B cell (primary cell): Measurements from ENCODE around the gene CER1. TPM values are rescaled to one million over a fixed set of nuclear protein-coding genes. Genes with fewer than 3 reads are reported as not detected.

ENCODE experiments used
- ATAC-seq: fragments of 200-7000 bp; cut with Tn5 transposase; one replicate; pipeline ENCODE4 v1.10.0; 2021; ENCODE audit warnings: low read depth, mild to moderate bottlenecking, moderate number of reproducible peaks, moderate library complexity
- CTCF ChIA-PET: fragments of 350-600 bp; sonication (Branson Sonifier 250); formaldehyde crosslinking; loops from one replicate; lab custom pipeline; 2021; ENCODE audit warnings: antibody characterized with exemption, inconsistent platforms; lab: Charles Lee
- POLR2A ChIA-PET: fragments of 350-600 bp; sonication (Branson Sonifier 250); formaldehyde crosslinking; loops from one replicate; lab custom pipeline; 2021; ENCODE audit warnings: antibody characterized with exemption; lab: Charles Lee
- DNase-seq: peaks from one replicate; pipeline ENCODE4 v3.0.0; 2013
- H2AFZ ChIP-seq: 2 replicates; pipeline ENCODE4 v1.6.1; 2012; ENCODE audit warnings: mild to moderate bottlenecking, low read depth, low read length; ENCODE audit not compliant: insufficient read depth, poor library complexity, severe bottlenecking
- H3K27ac ChIP-seq, 2 donors: 1 replicate in 1 of 2; 2 replicates in 1 of 2; pipeline ENCODE4 v1.5.1; 2012 to 2013; ENCODE audit warnings: low read length in 2 of 2, mild to moderate bottlenecking in 2 of 2, moderate library complexity in 1 of 2
- H3K27me3 ChIP-seq, 4 experiments: fragments of 200-600 bp in 1 of 4; sonication (generic) in 1 of 4; replicated peaks in 1 of 4; 1 replicate in 2 of 4; 2 replicates in 2 of 4; pipeline versions ENCODE4 v1.6.1 to v1.7.0; 2013 to 2016; ENCODE audit warnings: low read length in 3 of 4, mild to moderate bottlenecking in 2 of 4, mixed read lengths in 1 of 4, moderate library complexity in 1 of 4; ENCODE audit not compliant: insufficient read depth in 4 of 4, control insufficient read depth in 3 of 4; ENCODE audit errors: control extremely low read depth in 1 of 4
- H3K36me3 ChIP-seq, 2 experiments: replicated peaks in 1 of 2; 1 replicate in 1 of 2; 2 replicates in 1 of 2; pipeline versions ENCODE4 v1.6.1 to v1.7.1; 2013; ENCODE audit warnings: low read length in 1 of 2; ENCODE audit not compliant: insufficient read depth in 2 of 2, control insufficient read depth in 1 of 2; ENCODE audit errors: control extremely low read depth in 1 of 2, extremely low read depth in 1 of 2
- H3K4me1 ChIP-seq, 2 donors: fragments of 200-600 bp in 1 of 2; sonication (generic) in 1 of 2; 1 replicate in 1 of 2; 2 replicates in 1 of 2; pipeline versions ENCODE4 v1.5.1 to v1.6.1; 2013 to 2017; ENCODE audit warnings: low read length in 2 of 2; ENCODE audit not compliant: control insufficient read depth in 2 of 2, insufficient read depth in 2 of 2
- H3K4me2 ChIP-seq: replicated peaks from 2 replicates; pipeline ENCODE3; 2012; ENCODE audit warnings: mild to moderate bottlenecking, low read depth, low read length; ENCODE audit not compliant: poor library complexity, severe bottlenecking
- H3K4me3 ChIP-seq, 5 experiments: fragments of 200-600 bp in 1 of 5; sonication (generic) in 1 of 5; 1 replicate in 3 of 5; 2 replicates in 2 of 5; pipeline versions ENCODE4 v1.5.1 to v1.7.0; 2011 to 2016; ENCODE audit warnings: low read length in 4 of 5, mild to moderate bottlenecking in 4 of 5, low read depth in 2 of 5, control low read depth in 1 of 5, moderate library complexity in 1 of 5; ENCODE audit not compliant: insufficient read depth in 1 of 5; ENCODE audit errors: control extremely low read depth in 1 of 5, extremely low read depth in 1 of 5
- H3K79me2 ChIP-seq: fragments of 200-600 bp; sonication (generic); one replicate; pipeline ENCODE4 v1.6.0; 2016; ENCODE audit warnings: low read length; ENCODE audit not compliant: control insufficient read depth, insufficient read depth
- H3K9ac ChIP-seq: fragments of 200-600 bp; sonication (generic); 2 replicates; pipeline ENCODE4 v1.6.1; 2017; ENCODE audit warnings: mild to moderate bottlenecking, low read length, moderate library complexity
- H3K9me3 ChIP-seq, 3 donors: one replicate each; pipeline versions ENCODE4 v1.6.1 to v1.7.1; 2013; ENCODE audit warnings: low read length in 2 of 3; ENCODE audit not compliant: control insufficient read depth in 2 of 3, insufficient read depth in 1 of 3; ENCODE audit errors: control extremely low read depth in 1 of 3
- H4K20me1 ChIP-seq: 2 replicates; pipeline ENCODE4 v1.6.0; 2012; ENCODE audit warnings: mild to moderate bottlenecking, low read length; ENCODE audit not compliant: insufficient read depth, control insufficient read depth, poor library complexity, severe bottlenecking
- H3K27ac Mint-ChIP-seq: one replicate; pipeline ENCODE4 v1.8.0; 2021; ENCODE audit warnings: mixed read lengths
- H3K27me3 Mint-ChIP-seq: one replicate; pipeline ENCODE4 v1.8.0; 2021; ENCODE audit warnings: mixed read lengths
- H3K4me1 Mint-ChIP-seq: one replicate; pipeline ENCODE4 v1.8.0; 2021; ENCODE audit warnings: mixed read lengths
- H3K4me3 Mint-ChIP-seq: one replicate; pipeline ENCODE4 v1.8.0; 2021; ENCODE audit warnings: mixed read lengths
- H3K9me3 Mint-ChIP-seq: one replicate; pipeline ENCODE4 v1.8.0; 2022; ENCODE audit warnings: mixed read lengths; ENCODE audit not compliant: insufficient read depth
- EZH2 ChIP-seq: IDR thresholded peaks from 2 replicates; pipeline ENCODE4 v1.6.1; 2012; ENCODE audit warnings: borderline replicate concordance, low read depth, mild to moderate bottlenecking, moderate library complexity, low read length; ENCODE audit not compliant: insufficient read depth, poor library complexity, severe bottlenecking
- WGBS: methylation state at CpG from one replicate; pipeline ENCODE4 v1.1.5; 2013; ENCODE audit warnings: missing lambda C conversion rate; ENCODE audit not compliant: insufficient coverage; 5-methylcytosine and 5-hydroxymethylcytosine counted together
- intact Hi-C: fragments of 100-400 bp; cut with micrococcal nuclease; formaldehyde crosslinking; loops from one replicate; pipeline ENCODE4 v1.10.0; 2022
- polyA minus RNA-seq: library from RNA; depleted of rRNA, polyadenylated mRNA; stranded (reverse); fragments of >200 nt; gene quantifications from 2 replicates; pipeline ENCODE4 v1.2.3, GENCODE V29; 2012
- polyA plus RNA-seq: library from polyadenylated mRNA; depleted of rRNA; stranded (reverse); fragments of >200 nt; gene quantifications from 2 replicates; pipeline ENCODE4 v1.2.3, GENCODE V29; 2012
- total RNA-seq, 2 donors: library from RNA; stranded (reverse); fragments of 120-200 nt in 1 of 2; gene quantifications; 1 replicate in 1 of 2; 2 replicates in 1 of 2; pipeline versions ENCODE4 v1.2.3 to v1.2.4, GENCODE V29; 2013 to 2022
- TF ChIP-seq, protein P1 (sequence below): fragments of 200-600 bp; IDR thresholded peaks from one replicate; pipeline ENCODE4 v1.8.0; 2022; ENCODE audit warnings: antibody characterized with exemption, mild to moderate bottlenecking

The CER1 gene
- total RNA-seq = not detected in 2 replicates
- total RNA-seq (2013) = not detected
- polyA plus RNA-seq = not detected in 2 replicates
- polyA minus RNA-seq = not detected in 2 replicates

DNA sequence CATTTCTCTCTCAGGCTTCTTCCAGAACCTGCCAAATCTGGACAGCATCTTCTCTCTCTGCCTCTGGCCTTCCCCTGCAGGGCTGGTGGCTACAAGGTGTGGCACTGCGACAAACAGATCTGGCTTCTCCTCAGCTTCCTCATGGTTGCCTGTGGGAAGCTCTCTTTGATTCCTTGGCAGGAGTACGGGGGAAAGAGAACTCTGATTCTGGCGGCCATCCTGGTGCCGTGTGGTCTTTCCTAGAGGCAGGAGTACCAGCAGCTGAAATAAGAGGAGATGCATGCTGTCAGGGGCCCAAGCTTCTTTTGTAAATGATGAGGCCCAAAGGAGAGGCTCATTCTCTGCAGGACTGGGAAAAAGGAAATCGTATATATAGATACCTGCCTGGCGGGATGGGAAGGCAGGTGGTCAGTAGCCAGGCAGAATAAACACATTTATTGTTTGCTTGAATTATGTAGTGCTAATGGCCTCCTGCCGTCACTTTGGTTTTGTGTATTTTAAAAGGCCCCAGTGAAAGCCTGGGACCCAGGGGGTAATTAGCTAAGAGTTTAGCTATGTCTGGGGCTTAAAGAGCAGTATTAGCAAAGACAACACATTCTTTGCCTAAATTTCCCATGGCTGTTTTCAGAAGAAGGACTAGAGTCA, at the start of gene CER1:
CER1 (minus strand) TSS at position 343 of the 645 bp plus-strand sequence; CDS start at position 282, 61 bp downstream.
- no peak within 1 kb of the TSS for H3K27ac Mint-ChIP-seq
- Histone ChIP-seq H3K4me1 (no peaks in the 10 kb centered on the region), H3K9me3 (peaks cover 0 to 2% (median 0%) of the 10 kb centered on the region in 3 donors), H3K4me2 (no peak within 1 kb of the TSS), H3K27ac (no peak within 1 kb of the TSS), H3K9ac (no peak within 1 kb of the TSS), H3K36me3 (no peaks in the 10 kb centered on the region), H3K79me2 (no peaks in the 10 kb centered on the region), H4K20me1 (no peaks in the 10 kb centered on the region), H3K27me3 (peaks cover 0 to 31% (median 4%) of the 10 kb centered on the region in 4 experiments), H2AFZ (no peak within 1 kb of the TSS), H3K4me3 (no peak within 1 kb of the TSS)
- WGBS = 93% methylated on average over 7 of the region's 7 CpGs
- TF ChIP-seq, protein P1, sequence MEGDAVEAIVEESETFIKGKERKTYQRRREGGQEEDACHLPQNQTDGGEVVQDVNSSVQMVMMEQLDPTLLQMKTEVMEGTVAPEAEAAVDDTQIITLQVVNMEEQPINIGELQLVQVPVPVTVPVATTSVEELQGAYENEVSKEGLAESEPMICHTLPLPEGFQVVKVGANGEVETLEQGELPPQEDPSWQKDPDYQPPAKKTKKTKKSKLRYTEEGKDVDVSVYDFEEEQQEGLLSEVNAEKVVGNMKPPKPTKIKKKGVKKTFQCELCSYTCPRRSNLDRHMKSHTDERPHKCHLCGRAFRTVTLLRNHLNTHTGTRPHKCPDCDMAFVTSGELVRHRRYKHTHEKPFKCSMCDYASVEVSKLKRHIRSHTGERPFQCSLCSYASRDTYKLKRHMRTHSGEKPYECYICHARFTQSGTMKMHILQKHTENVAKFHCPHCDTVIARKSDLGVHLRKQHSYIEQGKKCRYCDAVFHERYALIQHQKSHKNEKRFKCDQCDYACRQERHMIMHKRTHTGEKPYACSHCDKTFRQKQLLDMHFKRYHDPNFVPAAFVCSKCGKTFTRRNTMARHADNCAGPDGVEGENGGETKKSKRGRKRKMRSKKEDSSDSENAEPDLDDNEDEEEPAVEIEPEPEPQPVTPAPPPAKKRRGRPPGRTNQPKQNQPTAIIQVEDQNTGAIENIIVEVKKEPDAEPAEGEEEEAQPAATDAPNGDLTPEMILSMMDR = no peak
- TF ChIP-seq EZH2 = no peak
- intact Hi-C loops = no loop called here
- ChIA-PET CTCF (no interaction called here), POLR2A (no interaction called here)
- no peaks in the 10 kb centered on the region for H3K9me3 Mint-ChIP-seq
- no peak for DNase-seq
- ATAC-seq = no peak
- H3K4me3 Mint-ChIP-seq = no peak within 1 kb of the TSS
- H3K27me3 Mint-ChIP-seq = peaks cover 36% of the 10 kb centered on the region
- H3K4me1 Mint-ChIP-seq = no peaks in the 10 kb centered on the region

GRCh38 chr9:14770592-14770991, 48.1 kb upstream of the CER1 start:
- Histone ChIP-seq H3K27ac (no peak overlapping the region), H4K20me1 (no peaks in the 10 kb centered on the region), H3K79me2 (no peaks in the 10 kb centered on the region), H2AFZ (no peak overlapping the region), H3K4me3 (no peak overlapping the region), H3K27me3 (no peaks in the 10 kb centered on the region), H3K36me3 (no peaks in the 10 kb centered on the region), H3K4me1 (peaks cover 0 to 3% of the 10 kb centered on the region in 2 donors), H3K9me3 (no peaks in the 10 kb centered on the region), H3K9ac (no peak overlapping the region), H3K4me2 (no peak overlapping the region)
- TF ChIP-seq, protein P1 = no peak
- no peak for TF ChIP-seq EZH2
- H3K4me3 Mint-ChIP-seq = no peak overlapping the region
- ChIA-PET POLR2A (no interaction called here), CTCF (interaction anchor here (1.0 to 8.8 kb wide), 5 partner anchors 13 to 1343 kb away, joined by 3 to 238 read pairs (median 13); no protein-coding TSS in a partner anchor)
- intact Hi-C loops = no loop called here
- no peaks in the 10 kb centered on the region for H3K9me3 Mint-ChIP-seq
- H3K27me3 Mint-ChIP-seq = peaks cover 13% of the 10 kb centered on the region
- H3K4me1 Mint-ChIP-seq = peaks cover 4% of the 10 kb centered on the region
- no peak overlapping the region for H3K27ac Mint-ChIP-seq
- ATAC-seq = no peak
- no peak for DNase-seq
- 81% methylated on average over 6 of the region's 7 CpGs for WGBS
